Activated T-cell treated with anti-CD3 and anti-CD28 coated beads, Interleukin-2, amount 50 U/mL, for 24 hours (primary cell): ENCODE data around the gene CHST13.
"Not testable (repeated sequence)": the region's sequence is repeated elsewhere in the genome, so short reads cannot be mapped to it uniquely, and the experiment has no call there.

Experiments used
- DNase-seq: peaks from one replicate; pipeline ENCODE4 v3.0.0-alpha.2; 2020
- H3K27ac Mint-ChIP-seq: 2 replicates; pipeline ENCODE4 v1.8.0; 2020; ENCODE audit warnings: mild to moderate bottlenecking, mixed read lengths
- H3K27me3 Mint-ChIP-seq: 2 replicates; pipeline ENCODE4 v1.8.0; 2020; ENCODE audit warnings: mixed read lengths
- H3K36me3 Mint-ChIP-seq: 2 replicates; pipeline ENCODE4 v1.8.0; 2020; ENCODE audit warnings: low read depth, mixed read lengths
- H3K4me1 Mint-ChIP-seq: 2 replicates; pipeline ENCODE4 v1.8.0; 2020; ENCODE audit warnings: low read depth, mixed read lengths
- H3K4me3 Mint-ChIP-seq: 2 replicates; pipeline ENCODE4 v1.8.0; 2020; ENCODE audit warnings: mild to moderate bottlenecking, moderate library complexity, mixed read lengths
- H3K9me3 Mint-ChIP-seq: 2 replicates; pipeline ENCODE4 v1.8.0; 2020; ENCODE audit warnings: mixed read lengths

CHST13 gene

GRCh38 chr3:126524429-126524988 lies 554 bp downstream of the CHST13 start:
- Mint-ChIP-seq H3K4me1 (no peaks in the 10 kb centered on the region), H3K4me3 (peak overlapping the region; percentile 18), H3K27me3 (peaks cover 34% of the 10 kb centered on the region), H3K36me3 (no peaks in the 10 kb centered on the region), H3K27ac (no peak overlapping the region), H3K9me3 (no peaks in the 10 kb centered on the region)
- DNase-seq = no peak

GRCh38 chr3:126525091-126525852 lies 1.3 kb downstream of the CHST13 start:
- no peaks in the 10 kb centered on the region for H3K36me3 Mint-ChIP-seq
- H3K27me3 Mint-ChIP-seq = peaks cover 34% of the 10 kb centered on the region
- no peak overlapping the region for H3K4me3 Mint-ChIP-seq
- no peaks in the 10 kb centered on the region for H3K4me1 Mint-ChIP-seq
- H3K9me3 Mint-ChIP-seq = no peaks in the 10 kb centered on the region
- no peak overlapping the region for H3K27ac Mint-ChIP-seq
- no peak for DNase-seq

- H3K4me3 Mint-ChIP-seq = no peak overlapping the region
- H3K36me3 Mint-ChIP-seq = no peaks in the 10 kb centered on the region
Observed at GRCh38 chr3:126525853-126526667, 2.1 kb downstream of the CHST13 start.

GRCh38 chr3:126526668-126527005 lies 2.7 kb downstream of the CHST13 start:
- DNase-seq = no peak
- H3K27me3 Mint-ChIP-seq = peaks cover 34% of the 10 kb centered on the region
- no peaks in the 10 kb centered on the region for H3K4me1 Mint-ChIP-seq
- H3K9me3 Mint-ChIP-seq = no peaks in the 10 kb centered on the region
- no peaks in the 10 kb centered on the region for H3K36me3 Mint-ChIP-seq
- H3K4me3 Mint-ChIP-seq = no peak overlapping the region
- no peak overlapping the region for H3K27ac Mint-ChIP-seq

More at GRCh38 chr3:126525853-126526667, 2.1 kb downstream of the CHST13 start:
- Mint-ChIP-seq H3K27me3 (peaks cover 34% of the 10 kb centered on the region), H3K27ac (no peak overlapping the region), H3K9me3 (no peaks in the 10 kb centered on the region), H3K4me1 (no peaks in the 10 kb centered on the region)
- no peak for DNase-seq

- Mint-ChIP-seq H3K4me3 (no peak overlapping the region), H3K4me1 (no peaks in the 10 kb centered on the region), H3K36me3 (no peaks in the 10 kb centered on the region), H3K27ac (no peak overlapping the region), H3K27me3 (peaks cover 34% of the 10 kb centered on the region), H3K9me3 (no peaks in the 10 kb centered on the region)
- no peak for DNase-seq
Observed at GRCh38 chr3:126527006-126527405, 3.1 kb downstream of the CHST13 start.

- no peak overlapping the region for H3K27ac Mint-ChIP-seq
Observed at GRCh38 chr3:126527455-126528211, 3.7 kb downstream of the CHST13 start.

GRCh38 chr3:126528419-126528799 lies 4.5 kb downstream of the CHST13 start:
- H3K4me1 Mint-ChIP-seq = no peaks in the 10 kb centered on the region
- no peak overlapping the region for H3K27ac Mint-ChIP-seq
- no peaks in the 10 kb centered on the region for H3K36me3 Mint-ChIP-seq
- H3K27me3 Mint-ChIP-seq = peaks cover 22% of the 10 kb centered on the region
- H3K4me3 Mint-ChIP-seq = no peak overlapping the region
- no peak for DNase-seq
- no peaks in the 10 kb centered on the region for H3K9me3 Mint-ChIP-seq

More at GRCh38 chr3:126527455-126528211, 3.7 kb downstream of the CHST13 start:
- Mint-ChIP-seq H3K4me1 (no peaks in the 10 kb centered on the region), H3K27me3 (peaks cover 28% of the 10 kb centered on the region), H3K9me3 (no peaks in the 10 kb centered on the region), H3K4me3 (no peak overlapping the region), H3K36me3 (no peaks in the 10 kb centered on the region)
- DNase-seq = no peak

- Mint-ChIP-seq H3K27me3 (peaks cover 23% of the 10 kb centered on the region), H3K4me3 (no peak overlapping the region), H3K36me3 (no peaks in the 10 kb centered on the region), H3K27ac (no peak overlapping the region), H3K9me3 (no peaks in the 10 kb centered on the region), H3K4me1 (no peaks in the 10 kb centered on the region)
- no peak for DNase-seq
Observed at GRCh38 chr3:126528800-126529541, 5.0 kb downstream of the CHST13 start.

GRCh38 chr3:126529585-126530170 lies 5.7 kb downstream of the CHST13 start:
- Mint-ChIP-seq H3K9me3 (no peaks in the 10 kb centered on the region), H3K27ac (no peak overlapping the region), H3K36me3 (no peaks in the 10 kb centered on the region), H3K27me3 (peaks cover 25% of the 10 kb centered on the region), H3K4me3 (no peak overlapping the region), H3K4me1 (no peaks in the 10 kb centered on the region)
- DNase-seq = no peak

- Mint-ChIP-seq H3K9me3 (no peaks in the 10 kb centered on the region), H3K4me3 (no peak overlapping the region), H3K27me3 (peaks cover 23% of the 10 kb centered on the region), H3K27ac (no peak overlapping the region), H3K36me3 (no peaks in the 10 kb centered on the region), H3K4me1 (no peaks in the 10 kb centered on the region)
- DNase-seq = no peak
Observed at GRCh38 chr3:126530171-126531050, 6.5 kb downstream of the CHST13 start.

GRCh38 chr3:126531051-126531330 lies 7.0 kb downstream of the CHST13 start:
- no peaks in the 10 kb centered on the region for H3K4me1 Mint-ChIP-seq
- no peaks in the 10 kb centered on the region for H3K9me3 Mint-ChIP-seq
- H3K36me3 Mint-ChIP-seq = no peaks in the 10 kb centered on the region
- H3K27me3 Mint-ChIP-seq = peaks cover 19% of the 10 kb centered on the region
- H3K27ac Mint-ChIP-seq = no peak overlapping the region
- no peak for DNase-seq
- H3K4me3 Mint-ChIP-seq = no peak overlapping the region

GRCh38 chr3:126533506-126533905 lies 9.6 kb downstream of the CHST13 start:
- DNase-seq = no peak
- peaks cover 19% of the 10 kb centered on the region for H3K27me3 Mint-ChIP-seq
- H3K36me3 Mint-ChIP-seq = no peaks in the 10 kb centered on the region
- H3K27ac Mint-ChIP-seq = no peak overlapping the region
- H3K4me1 Mint-ChIP-seq = no peaks in the 10 kb centered on the region
- H3K4me3 Mint-ChIP-seq = no peak overlapping the region
- H3K9me3 Mint-ChIP-seq = no peaks in the 10 kb centered on the region

- DNase-seq, H3K4me1 Mint-ChIP-seq, H3K9me3 Mint-ChIP-seq, H3K27ac Mint-ChIP-seq, H3K36me3 Mint-ChIP-seq, H3K4me3 Mint-ChIP-seq: not testable (repeated sequence)
- H3K27me3 Mint-ChIP-seq = peaks cover 19% of the 10 kb centered on the region
Observed at GRCh38 chr3:126534716-126535115, 10.8 kb downstream of the CHST13 start.
